Measurements from ENCODE around the gene MOXD1. TPM values are rescaled to one million over a fixed set of nuclear protein-coding genes. Genes with fewer than 3 reads are reported as not detected.
A peak's percentile ranks its signal among the peaks of the same experiment; 100 is the strongest.

The MOXD1 gene
- total RNA-seq, 2 experiments from 2014 or later, result 0.74 TPM; not detected in 1

DNA sequence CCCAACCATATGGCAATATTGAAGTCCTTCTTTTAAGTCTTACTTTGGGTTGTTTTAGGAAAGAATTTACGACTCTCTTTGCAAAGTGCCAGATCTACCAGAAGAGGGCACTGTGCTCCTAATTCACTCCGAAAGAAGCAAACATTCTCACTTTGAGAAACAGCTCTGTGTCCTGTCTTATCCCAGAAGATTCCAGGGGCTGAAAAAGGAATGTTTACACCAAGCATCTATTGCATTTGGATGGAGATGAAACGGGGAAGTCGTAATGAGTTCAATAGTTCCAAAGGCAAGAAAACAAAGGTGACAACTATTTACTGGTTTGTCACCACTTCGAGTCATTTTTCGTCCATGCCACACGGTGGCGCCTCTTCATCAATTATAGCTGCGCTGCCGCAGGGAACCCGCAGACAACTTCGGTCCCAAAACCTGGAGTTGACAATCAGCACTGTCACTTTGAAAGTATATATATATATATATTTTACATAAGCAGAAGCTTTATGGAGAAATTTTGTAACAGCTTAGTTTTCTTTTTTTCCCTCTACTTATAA, 121.6 kb downstream of the MOXD1 start:
- Histone ChIP-seq H3K4me1 (ENCODE audit: insufficient read depth, low read length, poor library complexity, severe bottlenecking) (peaks cover 20% of the 10 kb centered on the region), H3K36me3 (ENCODE audit: insufficient read depth, low read length) (no peaks in the 10 kb centered on the region; the same call in 1 of the 2 replicates), H3K4me3 (ENCODE audit: low read depth, low read length, poor library complexity, severe bottlenecking) (peak overlapping the region; percentile 63), H2AFZ (ENCODE audit: low read length) (peak overlapping the region; percentile 92), H3K27ac (ENCODE audit: low read depth, low read length, poor library complexity, severe bottlenecking) (peak overlapping the region; percentile 22), H3K79me2 (ENCODE audit: insufficient read depth, low read depth, low read length) (no peaks in the 10 kb centered on the region), H4K20me1 (ENCODE audit: insufficient read depth, low read length) (no peaks in the 10 kb centered on the region), H3K9me3 (ENCODE audit: low read length) (0 out of 2 replicates have a peak, but pooled peaks cover 5% of the 10 kb centered on the region), H3K9me2 (ENCODE audit: insufficient read depth, low read length) (no peaks in the 10 kb centered on the region), H3K4me2 (ENCODE audit: low read length) (peak overlapping the region; percentile 84)
- ChIA-PET POLR2A (interaction anchor here (0.5 to 4.5 kb wide), 19 partner anchors 10 to 1829 kb away, joined by 3 to 45 read pairs (median 3); partner anchors contain the start of genes MED23 and SLC18B1), CTCF (ENCODE audit: unreplicated experiment) (interaction anchor here (0.5 to 2.3 kb wide), 16 partner anchors 9 to 546 kb away, joined by 3 to 24 read pairs (median 4); partner anchors contain the start of gene SLC18B1)
- peak; percentile 88 for DNase-seq (ENCODE audit: low spot score)
- BruUV-seq (replicated peaks), result no TSS peak
- no peak for TF ChIP-seq EZH2phosphoT487 (IDR thresholded peaks at IDR 0.05; ENCODE audit: borderline replicate concordance, low read depth, low read length)
- TF ChIP-seq, protein P1, sequence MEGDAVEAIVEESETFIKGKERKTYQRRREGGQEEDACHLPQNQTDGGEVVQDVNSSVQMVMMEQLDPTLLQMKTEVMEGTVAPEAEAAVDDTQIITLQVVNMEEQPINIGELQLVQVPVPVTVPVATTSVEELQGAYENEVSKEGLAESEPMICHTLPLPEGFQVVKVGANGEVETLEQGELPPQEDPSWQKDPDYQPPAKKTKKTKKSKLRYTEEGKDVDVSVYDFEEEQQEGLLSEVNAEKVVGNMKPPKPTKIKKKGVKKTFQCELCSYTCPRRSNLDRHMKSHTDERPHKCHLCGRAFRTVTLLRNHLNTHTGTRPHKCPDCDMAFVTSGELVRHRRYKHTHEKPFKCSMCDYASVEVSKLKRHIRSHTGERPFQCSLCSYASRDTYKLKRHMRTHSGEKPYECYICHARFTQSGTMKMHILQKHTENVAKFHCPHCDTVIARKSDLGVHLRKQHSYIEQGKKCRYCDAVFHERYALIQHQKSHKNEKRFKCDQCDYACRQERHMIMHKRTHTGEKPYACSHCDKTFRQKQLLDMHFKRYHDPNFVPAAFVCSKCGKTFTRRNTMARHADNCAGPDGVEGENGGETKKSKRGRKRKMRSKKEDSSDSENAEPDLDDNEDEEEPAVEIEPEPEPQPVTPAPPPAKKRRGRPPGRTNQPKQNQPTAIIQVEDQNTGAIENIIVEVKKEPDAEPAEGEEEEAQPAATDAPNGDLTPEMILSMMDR (conservative IDR thresholded peaks at IDR 0.05; ENCODE audit: low read length), result peak; percentile 100
- intact Hi-C loops (cut with micrococcal nuclease; ENCODE audit: unreplicated experiment), result loop anchor here (1.0 to 10.0 kb wide), 6 partner anchors 19 to 475 kb away; partner anchors contain the start of gene VNN2

- BruUV-seq (replicated peaks), result no TSS peak
- Histone ChIP-seq H3K27ac (ENCODE audit: low read depth, low read length, poor library complexity, severe bottlenecking) (no peak overlapping the region), H3K9me2 (ENCODE audit: insufficient read depth, low read length) (no peaks in the 10 kb centered on the region), H3K4me1 (ENCODE audit: insufficient read depth, low read length, poor library complexity, severe bottlenecking) (peaks cover 49% of the 10 kb centered on the region), H3K79me2 (ENCODE audit: insufficient read depth, low read depth, low read length) (no peaks in the 10 kb centered on the region), H2AFZ (ENCODE audit: low read length) (peak overlapping the region; percentile 22; the same call in 1 of the 2 replicates), H3K4me2 (ENCODE audit: low read length) (no peak overlapping the region), H3K4me3 (ENCODE audit: low read depth, low read length, poor library complexity, severe bottlenecking) (no peak overlapping the region), H4K20me1 (ENCODE audit: insufficient read depth, low read length) (no peaks in the 10 kb centered on the region), H3K9me3 (ENCODE audit: low read length) (0 out of 2 replicates have a peak, but pooled peaks cover 4% of the 10 kb centered on the region), H3K36me3 (ENCODE audit: insufficient read depth, low read length) (no peaks in the 10 kb centered on the region; the same call in 1 of the 2 replicates)
- TF ChIP-seq EZH2phosphoT487 (IDR thresholded peaks at IDR 0.05; ENCODE audit: borderline replicate concordance, low read depth, low read length), result no peak
- TF ChIP-seq, protein P1 (conservative IDR thresholded peaks at IDR 0.05; ENCODE audit: low read length), result no peak
- POLR2A ChIA-PET, result interaction anchor here (0.7 to 2.5 kb wide), 4 partner anchors 9 to 180 kb away, joined by 3 to 9 read pairs (median 4); no protein-coding TSS in a partner anchor
- no peak for DNase-seq (ENCODE audit: low spot score)
- CTCF ChIA-PET (ENCODE audit: unreplicated experiment), result interaction anchor here (0.8 kb wide), 1 partner anchor 22 kb away, joined by 3 read pairs; no protein-coding TSS in a partner anchor
- intact Hi-C loops (cut with micrococcal nuclease; ENCODE audit: unreplicated experiment), result loop anchor here (5.0 to 10.0 kb wide), 2 partner anchors 353 to 479 kb away; partner anchors contain the start of gene VNN2
Measured at GRCh38 chr6:132275066-132275970, 126.0 kb downstream of the MOXD1 start.
